Prostate gland (tissue), 2 donors: ENCODE results near the gene NEUROD4. TPM values are rescaled to one million over a fixed set of nuclear protein-coding genes. Genes with fewer than 3 reads are reported as not detected.

Experiments used
- DNase-seq: peaks from one replicate; pipeline ENCODE4 v3.0.0-alpha.2; 2019; ENCODE audit warnings: low spot score
- H3K27ac ChIP-seq, 2 donors: fragments of 200-600 bp; sonication (generic); 2 replicates each; pipeline ENCODE4 v1.5.1; 2017 to 2019
- H3K27me3 ChIP-seq: fragments of 200-600 bp; sonication (generic); replicated peaks from 2 replicates; pipeline ENCODE4 v1.5.1; 2019; ENCODE audit not compliant: insufficient read depth
- H3K36me3 ChIP-seq, 2 donors: fragments of 200-600 bp; sonication (generic); 1 replicate in 1 of 2; 2 replicates in 1 of 2; pipeline versions ENCODE4 v1.5.1 to v1.8.1; 2017 to 2019
- H3K4me1 ChIP-seq: fragments of 200-600 bp; sonication (generic); replicated peaks from 2 replicates; pipeline ENCODE4 v1.5.1; 2019
- H3K4me3 ChIP-seq, 2 donors: fragments of 200-600 bp; sonication (generic); 2 replicates each; pipeline ENCODE4 v1.5.1; 2017 to 2019
- H3K9me3 ChIP-seq: fragments of 200-600 bp; sonication (generic); 2 replicates; pipeline ENCODE4 v1.5.1; 2017
- POLR2A ChIP-seq: fragments of 450-650 bp; IDR thresholded peaks from one replicate; pipeline ENCODE4 v1.6.1; 2016; ENCODE audit warnings: antibody characterized with exemption, mild to moderate bottlenecking
- POLR2AphosphoS5 ChIP-seq: sonication (generic); formaldehyde crosslinking; IDR thresholded peaks from one replicate; pipeline ENCODE4 v1.6.1; 2017; ENCODE audit warnings: antibody characterized with exemption
- WGBS: methylation state at CpG from one replicate; pipeline ENCODE4 v1.1.5; 2018; 5-methylcytosine and 5-hydroxymethylcytosine counted together
- intact Hi-C: fragments of 100-400 bp; cut with DNase I; formaldehyde crosslinking; loops from one replicate; pipeline ENCODE4 v1.14.2; 2022
- total RNA-seq, 2 donors: library from RNA; depleted of rRNA; stranded (reverse); fragments of >200 nt; gene quantifications; one replicate each; pipeline ENCODE4 v1.1.0, GENCODE V29; 2016
- TF ChIP-seq, protein P1 (sequence below), 4 experiments: fragments of 200-600 bp in 2 of 4; fragments of 450-650 bp in 2 of 4; sonication (generic) in 2 of 4; IDR thresholded peaks; 1 replicate in 3 of 4; 2 replicates in 1 of 4; pipeline ENCODE4 v1.5.1; 2016 to 2019; ENCODE audit warnings: antibody characterized with exemption in 4 of 4, mild to moderate bottlenecking in 2 of 4, moderate library complexity in 2 of 4

The NEUROD4 gene
- total RNA-seq, 2 donors from 2014 or later = 0.11 TPM; not detected in 1

DNA sequence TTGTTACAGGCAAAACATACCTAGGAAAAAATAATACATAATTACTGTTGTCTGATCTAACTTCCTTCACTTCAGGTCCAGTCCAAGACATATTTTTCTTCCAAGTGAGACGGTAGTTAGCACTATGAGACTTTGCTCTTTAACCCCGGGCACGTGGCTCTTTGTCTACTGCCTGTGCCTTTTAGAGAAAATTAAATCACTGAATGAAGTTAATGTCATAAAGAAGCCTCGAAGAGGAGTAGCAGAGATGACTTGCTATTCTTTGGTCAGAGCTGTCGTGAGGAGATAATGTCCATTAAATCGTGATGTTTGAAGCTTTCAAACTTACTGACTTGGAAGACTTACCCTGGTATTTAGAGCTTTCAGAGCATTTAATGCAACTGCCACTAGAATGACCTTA is 43.9 kb upstream of the NEUROD4 start:
- no peak overlapping the region for H3K27ac ChIP-seq
- TF ChIP-seq, protein P1, sequence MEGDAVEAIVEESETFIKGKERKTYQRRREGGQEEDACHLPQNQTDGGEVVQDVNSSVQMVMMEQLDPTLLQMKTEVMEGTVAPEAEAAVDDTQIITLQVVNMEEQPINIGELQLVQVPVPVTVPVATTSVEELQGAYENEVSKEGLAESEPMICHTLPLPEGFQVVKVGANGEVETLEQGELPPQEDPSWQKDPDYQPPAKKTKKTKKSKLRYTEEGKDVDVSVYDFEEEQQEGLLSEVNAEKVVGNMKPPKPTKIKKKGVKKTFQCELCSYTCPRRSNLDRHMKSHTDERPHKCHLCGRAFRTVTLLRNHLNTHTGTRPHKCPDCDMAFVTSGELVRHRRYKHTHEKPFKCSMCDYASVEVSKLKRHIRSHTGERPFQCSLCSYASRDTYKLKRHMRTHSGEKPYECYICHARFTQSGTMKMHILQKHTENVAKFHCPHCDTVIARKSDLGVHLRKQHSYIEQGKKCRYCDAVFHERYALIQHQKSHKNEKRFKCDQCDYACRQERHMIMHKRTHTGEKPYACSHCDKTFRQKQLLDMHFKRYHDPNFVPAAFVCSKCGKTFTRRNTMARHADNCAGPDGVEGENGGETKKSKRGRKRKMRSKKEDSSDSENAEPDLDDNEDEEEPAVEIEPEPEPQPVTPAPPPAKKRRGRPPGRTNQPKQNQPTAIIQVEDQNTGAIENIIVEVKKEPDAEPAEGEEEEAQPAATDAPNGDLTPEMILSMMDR (IDR thresholded peaks at IDR 0.05) = no peak
- TF ChIP-seq POLR2AphosphoS5 = no peak
- no peak for TF ChIP-seq POLR2A
- no peaks in the 10 kb centered on the region for H3K4me1 ChIP-seq
- no peaks in the 10 kb centered on the region for H3K9me3 ChIP-seq
- WGBS = 40% methylated on average over 6 of the region's 6 CpGs
- H3K4me3 ChIP-seq = no peak overlapping the region
- intact Hi-C loops = no loop called here
- no peak for DNase-seq
- no peaks in the 10 kb centered on the region for H3K27me3 ChIP-seq
- H3K36me3 ChIP-seq = no peaks in the 10 kb centered on the region

DNA sequence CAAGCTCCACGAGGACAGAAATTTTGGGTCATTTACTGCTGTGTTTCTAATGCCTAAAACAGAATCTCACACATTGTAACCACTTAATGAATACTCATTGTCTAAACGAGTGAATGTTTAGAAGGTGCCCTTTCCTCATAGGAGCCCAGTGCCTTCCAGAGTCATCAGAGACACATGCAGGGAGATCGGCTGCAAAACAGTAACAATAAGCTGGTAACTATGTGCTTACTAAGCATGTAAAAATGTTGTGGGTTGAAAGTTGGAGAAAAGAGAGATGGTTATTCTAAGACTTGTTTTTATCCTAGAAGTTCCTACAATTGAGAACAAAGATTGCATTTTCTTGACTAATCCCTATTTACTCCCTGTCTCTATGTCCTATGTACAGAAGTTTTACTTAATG is 42.6 kb upstream of the NEUROD4 start:
- intact Hi-C loops = no loop called here
- no peak for DNase-seq
- no peaks in the 10 kb centered on the region for H3K36me3 ChIP-seq
- H3K4me1 ChIP-seq = no peaks in the 10 kb centered on the region
- H3K27me3 ChIP-seq = no peaks in the 10 kb centered on the region
- WGBS = 46% methylated on average over 3 of the region's 3 CpGs
- no peak overlapping the region for H3K27ac ChIP-seq
- TF ChIP-seq, protein P1 (IDR thresholded peaks at IDR 0.05) = no peak
- TF ChIP-seq POLR2A (no peak), POLR2AphosphoS5 (no peak)
- no peak overlapping the region for H3K4me3 ChIP-seq
- H3K9me3 ChIP-seq = no peaks in the 10 kb centered on the region

DNA sequence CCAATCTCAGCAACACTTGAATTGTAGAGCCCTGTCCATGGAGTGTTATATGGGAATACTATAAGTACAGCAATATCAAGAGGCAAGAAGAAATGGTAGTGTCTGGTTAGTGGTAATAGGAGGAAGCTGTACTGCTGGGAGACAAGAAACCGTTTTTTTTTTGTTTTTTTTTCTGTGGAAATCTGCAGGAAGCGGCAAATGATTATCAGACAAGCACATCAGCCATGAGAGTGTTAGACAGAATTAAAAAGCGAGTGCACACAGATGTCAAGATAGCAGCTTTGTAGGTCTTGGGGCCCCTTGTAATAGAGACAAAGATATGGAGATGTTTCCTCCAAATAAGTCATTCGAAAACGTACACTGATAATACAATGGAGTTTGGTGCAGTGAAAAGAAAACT is 41.9 kb upstream of the NEUROD4 start:
- H3K27ac ChIP-seq = no peak overlapping the region
- H3K9me3 ChIP-seq = no peaks in the 10 kb centered on the region
- DNase-seq = no peak
- H3K27me3 ChIP-seq = no peaks in the 10 kb centered on the region
- no peaks in the 10 kb centered on the region for H3K4me1 ChIP-seq
- 55% methylated on average over 5 of the region's 5 CpGs for WGBS
- no peaks in the 10 kb centered on the region for H3K36me3 ChIP-seq
- H3K4me3 ChIP-seq = no peak overlapping the region
- TF ChIP-seq POLR2A = no peak
- no peak for TF ChIP-seq POLR2AphosphoS5
- TF ChIP-seq, protein P1 (IDR thresholded peaks at IDR 0.05) = no peak
- intact Hi-C loops = no loop called here

DNA sequence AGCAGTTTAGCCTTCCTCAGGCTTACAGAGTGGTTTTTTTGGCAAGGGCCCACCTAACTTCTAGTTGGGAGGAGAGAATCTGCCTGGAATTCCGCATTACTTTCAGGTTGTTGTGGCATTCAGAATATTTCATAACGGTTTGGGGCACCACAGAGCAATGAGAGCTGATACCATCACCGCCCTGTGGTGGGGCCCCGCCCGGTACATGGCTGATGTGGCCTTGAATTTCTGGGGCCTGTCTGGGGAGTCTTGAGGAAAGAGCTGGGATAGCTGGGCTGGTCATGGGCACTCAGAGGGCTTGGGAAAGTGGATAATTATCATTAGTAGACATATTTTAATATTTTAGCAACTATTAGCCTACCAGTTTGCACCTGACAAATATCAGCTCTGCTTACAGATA is 39.4 kb upstream of the NEUROD4 start:
- H3K9me3 ChIP-seq = no peaks in the 10 kb centered on the region
- H3K27ac ChIP-seq = no peak overlapping the region
- H3K4me1 ChIP-seq = no peaks in the 10 kb centered on the region
- H3K27me3 ChIP-seq = no peaks in the 10 kb centered on the region
- no peaks in the 10 kb centered on the region for H3K36me3 ChIP-seq
- TF ChIP-seq, protein P1 (IDR thresholded peaks at IDR 0.05) = no peak
- no peak for TF ChIP-seq POLR2A
- no peak for TF ChIP-seq POLR2AphosphoS5
- 76% methylated on average over 5 of the region's 5 CpGs for WGBS
- DNase-seq = no peak
- H3K4me3 ChIP-seq = no peak overlapping the region
- intact Hi-C loops = no loop called here

DNA sequence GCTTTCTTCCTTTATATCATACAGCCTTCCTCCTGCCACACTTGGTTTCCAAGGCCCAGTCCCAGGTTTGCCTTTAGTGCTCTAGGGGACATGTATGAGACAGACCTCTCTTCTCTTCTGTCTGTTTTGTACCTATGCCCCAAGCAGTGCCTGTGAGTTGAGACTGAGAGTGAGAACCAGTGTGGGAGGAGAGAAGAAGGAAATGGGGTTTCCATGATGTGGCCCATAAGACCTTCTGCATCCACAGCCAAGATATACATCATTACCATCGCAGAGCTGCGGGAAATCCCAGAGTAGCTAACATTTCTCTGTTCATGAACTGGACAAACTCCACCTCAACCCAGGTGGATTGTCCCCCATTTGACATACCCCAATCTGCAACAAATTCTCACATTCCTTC is 38.0 kb upstream of the NEUROD4 start:
- 89% methylated on average over 2 of the region's 2 CpGs for WGBS
- no peak overlapping the region for H3K27ac ChIP-seq
- H3K27me3 ChIP-seq = no peaks in the 10 kb centered on the region
- H3K9me3 ChIP-seq = no peaks in the 10 kb centered on the region
- intact Hi-C loops = no loop called here
- TF ChIP-seq POLR2A (no peak), POLR2AphosphoS5 (no peak)
- TF ChIP-seq, protein P1 (IDR thresholded peaks at IDR 0.05) = no peak
- DNase-seq = no peak
- H3K36me3 ChIP-seq = no peaks in the 10 kb centered on the region
- no peaks in the 10 kb centered on the region for H3K4me1 ChIP-seq
- no peak overlapping the region for H3K4me3 ChIP-seq
